ENCODE results near the gene RPS2.

The RPS2 gene

GRCh38 chr16:1916640-1916990 lies 48.0 kb downstream of the RPS2 start:
- no peaks in the 10 kb centered on the region for H3K27me3 ChIP-seq (ENCODE audit: low read length)
- no peak overlapping the region for H3K9ac ChIP-seq (ENCODE audit: low read length)
- H3K36me3 ChIP-seq (ENCODE audit: low read length), result no peaks in the 10 kb centered on the region
- H2AFZ ChIP-seq (ENCODE audit: low read depth, low read length, severe bottlenecking), result no peak overlapping the region
- no peaks in the 10 kb centered on the region for H3F3A ChIP-seq (ENCODE audit: insufficient read depth)
- no peaks in the 10 kb centered on the region for H3K79me2 ChIP-seq (ENCODE audit: insufficient read depth, low read length)
- no peaks in the 10 kb centered on the region for H3K9me2 ChIP-seq (replicated peaks; ENCODE audit: insufficient read depth, low read length)
- no peak overlapping the region for H3K4me2 ChIP-seq (ENCODE audit: low read depth, low read length, poor library complexity, severe bottlenecking)
- H4K20me1 ChIP-seq (ENCODE audit: low read depth, low read length), result no peaks in the 10 kb centered on the region
- H3K27ac ChIP-seq (ENCODE audit: low read depth, low read length), result no peak overlapping the region
- H3K4me3 ChIP-seq (ENCODE audit: insufficient read depth, low read length, poor library complexity, severe bottlenecking), result no peak overlapping the region
- no peak for TF ChIP-seq EZH2phosphoT487 (conservative IDR thresholded peaks at IDR 0.05; ENCODE audit: low read length)
- TF ChIP-seq CTCF (IDR thresholded peaks at IDR 0.05; ENCODE audit: insufficient read depth, low read length, poor library complexity, severe bottlenecking), result no peak
- no peaks in the 10 kb centered on the region for H3K9me3 ChIP-seq (ENCODE audit: insufficient read depth, low read length)

GRCh38 chr16:1915732-1916639 lies 48.6 kb downstream of the RPS2 start:
- H3K36me3 ChIP-seq (ENCODE audit: low read length), result no peaks in the 10 kb centered on the region
- TF ChIP-seq EZH2phosphoT487 (conservative IDR thresholded peaks at IDR 0.05; ENCODE audit: low read length), result no peak
- TF ChIP-seq CTCF (IDR thresholded peaks at IDR 0.05; ENCODE audit: insufficient read depth, low read length, poor library complexity, severe bottlenecking), result no peak
- H3K9me2 ChIP-seq (replicated peaks; ENCODE audit: insufficient read depth, low read length), result no peaks in the 10 kb centered on the region
- H3K27ac ChIP-seq (ENCODE audit: low read depth, low read length), result no peak overlapping the region
- H3F3A ChIP-seq (ENCODE audit: insufficient read depth), result no peaks in the 10 kb centered on the region
- no peaks in the 10 kb centered on the region for H3K9me3 ChIP-seq (ENCODE audit: insufficient read depth, low read length)
- no peak overlapping the region for H3K4me3 ChIP-seq (ENCODE audit: insufficient read depth, low read length, poor library complexity, severe bottlenecking)
- no peak overlapping the region for H3K9ac ChIP-seq (ENCODE audit: low read length)
- no peak overlapping the region for H2AFZ ChIP-seq (ENCODE audit: low read depth, low read length, severe bottlenecking)
- H3K4me2 ChIP-seq (ENCODE audit: low read depth, low read length, poor library complexity, severe bottlenecking), result no peak overlapping the region
- no peaks in the 10 kb centered on the region for H4K20me1 ChIP-seq (ENCODE audit: low read depth, low read length)
- H3K79me2 ChIP-seq (ENCODE audit: insufficient read depth, low read length), result no peaks in the 10 kb centered on the region
- no peaks in the 10 kb centered on the region for H3K27me3 ChIP-seq (ENCODE audit: low read length)

- Histone ChIP-seq H3K4me2 (ENCODE audit: low read depth, low read length, poor library complexity, severe bottlenecking) (no peak overlapping the region), H3K79me2 (ENCODE audit: insufficient read depth, low read length) (no peaks in the 10 kb centered on the region), H3F3A (ENCODE audit: insufficient read depth) (no peaks in the 10 kb centered on the region), H2AFZ (ENCODE audit: low read depth, low read length, severe bottlenecking) (no peak overlapping the region), H4K20me1 (ENCODE audit: low read depth, low read length) (no peaks in the 10 kb centered on the region), H3K9me3 (ENCODE audit: insufficient read depth, low read length) (no peaks in the 10 kb centered on the region), H3K9ac (ENCODE audit: low read length) (no peak overlapping the region), H3K4me3 (ENCODE audit: insufficient read depth, low read length, poor library complexity, severe bottlenecking) (no peak overlapping the region), H3K27ac (ENCODE audit: low read depth, low read length) (no peak overlapping the region), H3K27me3 (ENCODE audit: low read length) (no peaks in the 10 kb centered on the region), H3K36me3 (ENCODE audit: low read length) (no peaks in the 10 kb centered on the region), H3K9me2 (replicated peaks; ENCODE audit: insufficient read depth, low read length) (no peaks in the 10 kb centered on the region)
- TF ChIP-seq CTCF (IDR thresholded peaks at IDR 0.05; ENCODE audit: insufficient read depth, low read length, poor library complexity, severe bottlenecking) (no peak), EZH2phosphoT487 (conservative IDR thresholded peaks at IDR 0.05; ENCODE audit: low read length) (no peak)
Observed at GRCh38 chr16:1914988-1915387, 49.6 kb downstream of the RPS2 start.
